OCI-LY1 (cell line): ENCODE measurements around the gene COL23A1.

Experiments
- H2AFZ ChIP-seq: fragments of 200-600 bp; sonication (generic), shearing (Covaris generic); 2 replicates; pipeline ENCODE4 v1.6.0; 2014; ENCODE audit warnings: antibody characterized with exemption, mild to moderate bottlenecking, low read length
- H3F3A ChIP-seq: fragments of 200-600 bp; sonication (generic), shearing (Covaris generic); 2 replicates; pipeline ENCODE4 v1.6.0; 2014; ENCODE audit warnings: mild to moderate bottlenecking, antibody characterized with exemption, low read length, moderate library complexity; ENCODE audit not compliant: insufficient read depth
- H3K27ac ChIP-seq: fragments of 200-600 bp; sonication (generic); 2 replicates; pipeline ENCODE4 v1.5.1; 2014; ENCODE audit warnings: low read length, mixed run types, mild to moderate bottlenecking, low read depth; ENCODE audit not compliant: poor library complexity, severe bottlenecking
- H3K27me3 ChIP-seq: fragments of 200-600 bp; sonication (generic); 2 replicates; pipeline ENCODE4 v1.6.0; 2014; ENCODE audit warnings: antibody characterized with exemption, mild to moderate bottlenecking, low read length, moderate library complexity; ENCODE audit not compliant: insufficient read depth
- H3K36me3 ChIP-seq: fragments of 200-600 bp; sonication (generic); 2 replicates; pipeline ENCODE4 v1.6.1; 2014; ENCODE audit warnings: mild to moderate bottlenecking, antibody characterized with exemption, low read length, moderate library complexity, mixed read lengths; ENCODE audit not compliant: insufficient read depth
- H3K4me1 ChIP-seq: fragments of 200-600 bp; sonication (generic); 2 replicates; pipeline ENCODE4 v1.5.1; 2014; ENCODE audit warnings: mild to moderate bottlenecking, low read length, moderate library complexity; ENCODE audit not compliant: insufficient read depth, severe bottlenecking
- H3K4me2 ChIP-seq: fragments of 200-600 bp; sonication (generic), shearing (Covaris generic); 2 replicates; pipeline ENCODE4 v1.6.1; 2014; ENCODE audit warnings: low read length
- H3K4me3 ChIP-seq: fragments of 200-600 bp; sonication (generic); 2 replicates; pipeline ENCODE4 v1.5.1; 2014; ENCODE audit warnings: low read length, low read depth, mild to moderate bottlenecking, mixed read lengths; ENCODE audit not compliant: poor library complexity, severe bottlenecking
- H3K79me2 ChIP-seq: fragments of 200-600 bp; shearing (Covaris generic); 2 replicates; pipeline ENCODE4 v1.6.1; 2016; ENCODE audit warnings: mixed run types, low read length, mixed read lengths; ENCODE audit not compliant: insufficient read depth
- H3K9ac ChIP-seq: fragments of 200-600 bp; sonication (generic), shearing (Covaris generic); 2 replicates; pipeline ENCODE4 v1.6.1; 2014; ENCODE audit warnings: mild to moderate bottlenecking, low read length, mixed read lengths
- H3K9me2 ChIP-seq: fragments of 200-600 bp; sonication (generic), shearing (Covaris generic); 2 replicates; pipeline ENCODE4 v1.6.1; 2014; ENCODE audit warnings: low read depth, mild to moderate bottlenecking, low read length, mixed read lengths
- H3K9me3 ChIP-seq: fragments of 200-600 bp; shearing (Covaris generic); 2 replicates; pipeline ENCODE4 v1.6.1; 2014; ENCODE audit warnings: low read length, mixed read lengths
- H4K20me1 ChIP-seq: fragments of 200-600 bp; sonication (generic), shearing (Covaris generic); 2 replicates; pipeline ENCODE4 v1.6.0; 2016; ENCODE audit warnings: mild to moderate bottlenecking, low read length; ENCODE audit not compliant: insufficient read depth
- CTCF ChIP-seq: fragments of 200-600 bp; sonication (generic), shearing (Covaris generic); IDR thresholded peaks from 2 replicates; pipeline ENCODE4 v1.5.1; 2017; ENCODE audit warnings: mild to moderate bottlenecking, antibody characterized with exemption, low read length, moderate library complexity, mixed read lengths
- EZH2 ChIP-seq: fragments of 200-600 bp; sonication (generic), shearing (Covaris generic); IDR thresholded peaks from 2 replicates; pipeline ENCODE4 v1.8.0; 2017; ENCODE audit warnings: borderline replicate concordance, mixed run types, mild to moderate bottlenecking, antibody characterized with exemption, low read length, moderate library complexity, mixed read lengths

Gene COL23A1

GRCh38 chr5:178227138-178227659 lies 363.0 kb downstream of the COL23A1 start:
- H3K36me3 ChIP-seq = peaks cover 78% of the 10 kb centered on the region
- no peak overlapping the region for H2AFZ ChIP-seq
- no peaks in the 10 kb centered on the region for H3K9me3 ChIP-seq
- peaks cover 15% of the 10 kb centered on the region for H3K4me1 ChIP-seq
- H3K27me3 ChIP-seq = no peaks in the 10 kb centered on the region
- no peak overlapping the region for H3K4me3 ChIP-seq
- H3K79me2 ChIP-seq = peaks cover 7% of the 10 kb centered on the region
- H3K9me2 ChIP-seq = no peaks in the 10 kb centered on the region
- H3F3A ChIP-seq = no peaks in the 10 kb centered on the region
- no peak for TF ChIP-seq EZH2
- no peak for TF ChIP-seq CTCF
- no peak overlapping the region for H3K9ac ChIP-seq
- H3K27ac ChIP-seq = no peak overlapping the region
- H3K4me2 ChIP-seq = no peak overlapping the region
- H4K20me1 ChIP-seq = no peaks in the 10 kb centered on the region

- no peak for TF ChIP-seq EZH2
- no peak for TF ChIP-seq CTCF
- H3K4me1 ChIP-seq = no peaks in the 10 kb centered on the region
- H3K9me3 ChIP-seq = no peaks in the 10 kb centered on the region
- no peak overlapping the region for H3K4me3 ChIP-seq
- H3F3A ChIP-seq = no peaks in the 10 kb centered on the region
- H2AFZ ChIP-seq = no peak overlapping the region
- H4K20me1 ChIP-seq = no peaks in the 10 kb centered on the region
- no peak overlapping the region for H3K4me2 ChIP-seq
- no peaks in the 10 kb centered on the region for H3K79me2 ChIP-seq
- H3K9me2 ChIP-seq = no peaks in the 10 kb centered on the region
- no peak overlapping the region for H3K9ac ChIP-seq
- peaks cover 73% of the 10 kb centered on the region for H3K36me3 ChIP-seq
- H3K27ac ChIP-seq = no peak overlapping the region
- no peaks in the 10 kb centered on the region for H3K27me3 ChIP-seq
These were observed 365.0 kb downstream of the COL23A1 start for GRCh38 chr5:178225174-178225573.

- no peaks in the 10 kb centered on the region for H3K27me3 ChIP-seq
- H3K9ac ChIP-seq = no peak overlapping the region
- H3K4me3 ChIP-seq = no peak overlapping the region
- TF ChIP-seq EZH2 (no peak), CTCF (no peak)
- peaks cover 69% of the 10 kb centered on the region for H3K36me3 ChIP-seq
- no peak overlapping the region for H2AFZ ChIP-seq
- H3K4me2 ChIP-seq = no peak overlapping the region
- no peaks in the 10 kb centered on the region for H3K9me2 ChIP-seq
- no peaks in the 10 kb centered on the region for H4K20me1 ChIP-seq
- no peaks in the 10 kb centered on the region for H3K79me2 ChIP-seq
- H3K4me1 ChIP-seq = no peaks in the 10 kb centered on the region
- no peaks in the 10 kb centered on the region for H3F3A ChIP-seq
- no peaks in the 10 kb centered on the region for H3K9me3 ChIP-seq
- no peak overlapping the region for H3K27ac ChIP-seq
These were observed 365.8 kb downstream of the COL23A1 start for GRCh38 chr5:178224403-178224802.
